HL-60 (cell line): ENCODE data around the gene CCDC47.

Experiments used
- POLR2AphosphoS5 ChIP-seq: IDR thresholded peaks from 2 replicates; pipeline ENCODE4 v1.6.1; 2012; ENCODE audit warnings: low read depth
- TF ChIP-seq, protein P1 (sequence below): IDR thresholded peaks from one replicate; pipeline ENCODE4 v1.5.1; 2011; ENCODE audit warnings: low read length, control low read depth, inconsistent platforms; ENCODE audit not compliant: insufficient read depth

- TF ChIP-seq, protein P1, sequence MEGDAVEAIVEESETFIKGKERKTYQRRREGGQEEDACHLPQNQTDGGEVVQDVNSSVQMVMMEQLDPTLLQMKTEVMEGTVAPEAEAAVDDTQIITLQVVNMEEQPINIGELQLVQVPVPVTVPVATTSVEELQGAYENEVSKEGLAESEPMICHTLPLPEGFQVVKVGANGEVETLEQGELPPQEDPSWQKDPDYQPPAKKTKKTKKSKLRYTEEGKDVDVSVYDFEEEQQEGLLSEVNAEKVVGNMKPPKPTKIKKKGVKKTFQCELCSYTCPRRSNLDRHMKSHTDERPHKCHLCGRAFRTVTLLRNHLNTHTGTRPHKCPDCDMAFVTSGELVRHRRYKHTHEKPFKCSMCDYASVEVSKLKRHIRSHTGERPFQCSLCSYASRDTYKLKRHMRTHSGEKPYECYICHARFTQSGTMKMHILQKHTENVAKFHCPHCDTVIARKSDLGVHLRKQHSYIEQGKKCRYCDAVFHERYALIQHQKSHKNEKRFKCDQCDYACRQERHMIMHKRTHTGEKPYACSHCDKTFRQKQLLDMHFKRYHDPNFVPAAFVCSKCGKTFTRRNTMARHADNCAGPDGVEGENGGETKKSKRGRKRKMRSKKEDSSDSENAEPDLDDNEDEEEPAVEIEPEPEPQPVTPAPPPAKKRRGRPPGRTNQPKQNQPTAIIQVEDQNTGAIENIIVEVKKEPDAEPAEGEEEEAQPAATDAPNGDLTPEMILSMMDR = no peak
- no peak for TF ChIP-seq POLR2AphosphoS5
These were observed 66.9 kb downstream of the CCDC47 start for GRCh38 chr17:63706336-63707082.
